K562 (cell line): ENCODE measurements around the gene TEX30. TPM values are rescaled to one million over a fixed set of nuclear protein-coding genes. Genes with fewer than 3 reads are reported as not detected.

ENCODE experiments used
- ARID3A ChIP-seq: IDR thresholded peaks from 2 replicates; pipeline ENCODE4 v1.6.1; 2012; ENCODE audit warnings: low read depth, low read length, improper control_type of control experiment, borderline replicate concordance
- BHLHE40 ChIP-seq: IDR thresholded peaks from 2 replicates; pipeline ENCODE4 v1.6.1; 2011; ENCODE audit warnings: low read length, improper control_type of control experiment
- E2F4 ChIP-seq: sonication (generic); formaldehyde crosslinking; IDR thresholded peaks from 2 replicates; pipeline ENCODE4 v1.8.0; 2022; ENCODE audit warnings: mild to moderate bottlenecking, low read depth, missing genetic modification reagents
- FOXP4 ChIP-seq: sonication (generic); formaldehyde crosslinking; IDR thresholded peaks from 2 replicates; pipeline ENCODE4 v1.8.0; 2022; ENCODE audit warnings: mild to moderate bottlenecking, missing genetic modification reagents, borderline replicate concordance
- GMEB1 ChIP-seq: fragments of 250-450 bp; sonication (Bioruptor Pico); IDR thresholded peaks from 2 replicates; pipeline ENCODE4 v1.4.0; 2020; ENCODE audit warnings: mild to moderate bottlenecking
- HMG20B ChIP-seq: fragments of 250-450 bp; sonication (Bioruptor Pico); IDR thresholded peaks from 2 replicates; pipeline ENCODE4 v1.5.0; 2021; ENCODE audit warnings: mild to moderate bottlenecking
- MECOM ChIP-seq: fragments of 250-450 bp; sonication (Bioruptor Pico); IDR thresholded peaks from 2 replicates; pipeline ENCODE4 v1.8.0; 2022; ENCODE audit warnings: inconsistent platforms
- NFATC3 ChIP-seq: fragments of 450-650 bp; IDR thresholded peaks from 2 replicates; pipeline ENCODE4 v1.6.1; 2017; ENCODE audit warnings: mild to moderate bottlenecking
- POU5F1 ChIP-seq: fragments of 150-350 bp; IDR thresholded peaks from 2 replicates; pipeline ENCODE4 v1.6.1; 2014; ENCODE audit warnings: borderline replicate concordance, low read length, low read depth, mild to moderate bottlenecking; ENCODE audit not compliant: partially characterized antibody
- PTBP1 ChIP-seq: fragments of 200-400 bp; formaldehyde crosslinking; IDR thresholded peaks from 2 replicates; pipeline ENCODE4 v1.6.1; 2017; ENCODE audit warnings: low read depth, low read length
- RBFOX2 ChIP-seq: fragments of 200-400 bp; formaldehyde crosslinking; IDR thresholded peaks from 2 replicates; pipeline ENCODE4 v1.6.1; 2017; ENCODE audit warnings: low read depth, mild to moderate bottlenecking, low read length, moderate library complexity
- TBP ChIP-seq: optimal IDR thresholded peaks from 2 replicates; pipeline ENCODE3; 2011; ENCODE audit warnings: low read depth, low read length, improper control_type of control experiment
- ZBTB17 ChIP-seq: fragments of 450-650 bp; formaldehyde crosslinking; IDR thresholded peaks from 2 replicates; pipeline ENCODE4 v1.4.0; 2020; ENCODE audit warnings: mild to moderate bottlenecking
- ZBTB8A ChIP-seq: fragments of 450-650 bp; IDR thresholded peaks from 2 replicates; pipeline ENCODE4 v1.6.1; 2018; ENCODE audit warnings: mild to moderate bottlenecking, moderate library complexity; ENCODE audit not compliant: partially characterized antibody
- ZC3H4 ChIP-seq: sonication (generic); formaldehyde crosslinking; IDR thresholded peaks from 2 replicates; pipeline ENCODE4 v1.9.0; 2021; ENCODE audit warnings: missing genetic modification reagents, borderline replicate concordance
- ZFP30 ChIP-seq: fragments of 250-450 bp; sonication (Bioruptor Pico); IDR thresholded peaks from 2 replicates; pipeline ENCODE4 v1.8.0; 2022; ENCODE audit warnings: moderate library complexity, mild to moderate bottlenecking, inconsistent platforms, borderline replicate concordance
- ZNF224 ChIP-seq: sonication (generic); formaldehyde crosslinking; IDR thresholded peaks from 2 replicates; pipeline ENCODE4 v1.8.0; 2022; ENCODE audit warnings: mild to moderate bottlenecking, missing genetic modification reagents
- ZNF24 ChIP-seq: fragments of 450-650 bp; IDR thresholded peaks from 2 replicates; pipeline ENCODE4 v1.6.1; 2016
- polyA plus RNA-seq, 8 experiments: library from polyadenylated mRNA; depleted of rRNA in 4 of 8; stranded (reverse) in 5 of 8; unstranded in 3 of 8; fragments of >200 nt; fragmentation: Nextera tagmentation in 2 of 8; fragmentation: Illumina TruSeq in 1 of 8; extraction: Ambion mirVana in 2 of 8; extraction: Trizol in 1 of 8; gene quantifications; 2 replicates each; pipeline versions ENCODE4 v1.2.1 to v1.2.3, GENCODE V29; 2011 to 2014; ENCODE audit warnings: inconsistent platforms in 1 of 8, missing spikeins in 1 of 8
- total RNA-seq, 7 experiments: library from RNA; depleted of rRNA in 6 of 7; stranded (reverse); fragments of >200 nt in 6 of 7; fragmentation: Illumina TruSeq in 2 of 7; extraction: Trizol in 2 of 7; gene quantifications; 2 replicates each; pipeline versions ENCODE4 v1.2.1 to v1.2.3, GENCODE V29; 2011 to 2021; ENCODE audit warnings: low replicate concordance in 1 of 7
- TF ChIP-seq, protein P1 (sequence below): fragments of 450-650 bp; formaldehyde crosslinking; IDR thresholded peaks from 2 replicates; pipeline ENCODE4 v1.4.0; 2020; ENCODE audit warnings: mild to moderate bottlenecking, moderate library complexity

TEX30 gene
- total and polyA plus RNA-seq, 9 of the 15 experiments (the other 6 are each of a cell fraction or from before 2014, with no cell fraction given): 24.1 to 143 (median 37.3) TPM

DNA sequence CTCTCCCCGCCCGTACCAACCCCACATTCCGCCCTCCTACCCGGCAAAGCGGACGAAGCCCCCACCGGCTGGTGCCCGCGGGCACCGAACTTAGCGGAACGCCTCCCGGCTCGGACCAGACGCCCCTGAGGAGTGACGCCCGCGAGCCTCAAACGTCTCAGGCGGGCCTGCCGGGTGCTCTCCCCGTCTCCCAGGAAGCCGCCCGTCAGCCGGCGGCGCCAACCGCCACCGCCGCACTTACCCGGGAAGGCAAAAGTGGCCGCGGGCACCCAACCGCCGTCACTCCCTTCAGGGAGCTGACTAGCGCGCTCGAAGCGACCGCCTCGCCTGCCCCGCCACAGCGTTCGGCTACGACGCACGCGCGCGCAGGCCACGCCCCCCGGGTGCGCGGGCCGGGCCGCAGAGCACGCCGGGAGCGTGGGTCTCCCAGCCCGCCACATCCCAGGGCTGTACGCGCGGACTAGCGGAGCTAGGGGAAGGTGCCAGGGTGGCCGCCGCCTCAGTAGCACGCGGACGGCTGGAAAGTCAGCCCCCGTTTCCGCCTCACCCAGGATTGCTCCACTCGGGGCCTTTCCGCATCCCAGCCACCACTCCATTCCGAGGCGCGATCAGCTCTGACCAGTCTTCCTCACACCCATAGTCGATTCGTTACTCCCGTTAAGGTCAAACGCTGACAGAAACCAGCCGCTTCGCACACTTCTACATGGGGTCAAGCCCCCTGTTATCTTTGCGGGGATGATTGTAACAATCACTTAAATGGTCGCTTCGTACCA is at the start of gene TEX30 (continued):
- TF ChIP-seq ARID3A (no peak), E2F4 (CRISPR knock-in tag) (peak; percentile 35; the same call in 1 of the 2 replicates), ZNF24 (peak; percentile 28; the same call in 1 of the 2 replicates), FOXP4 (CRISPR knock-in tag) (peak; percentile 49; the same call in 1 of the 2 replicates), BHLHE40 (no peak), ZFP30 (CRISPR knock-in tag) (no peak), ZNF224 (CRISPR knock-in tag) (no peak), TBP (peak; percentile 84), ZBTB17 (CRISPR knock-in tag) (0 out of 2 replicates have a peak, but pooled peaks have one; percentile 35), ZBTB8A (no peak), PTBP1 (no peak), RBFOX2 (peak; percentile 96), HMG20B (no peak), ZC3H4 (CRISPR knock-in tag) (no peak), POU5F1 (no peak), MECOM (CRISPR knock-in tag) (peak; percentile 73; the same call in 1 of the 2 replicates), GMEB1 (CRISPR knock-in tag) (peak; percentile 74), NFATC3 (no peak)
- TF ChIP-seq, protein P1, sequence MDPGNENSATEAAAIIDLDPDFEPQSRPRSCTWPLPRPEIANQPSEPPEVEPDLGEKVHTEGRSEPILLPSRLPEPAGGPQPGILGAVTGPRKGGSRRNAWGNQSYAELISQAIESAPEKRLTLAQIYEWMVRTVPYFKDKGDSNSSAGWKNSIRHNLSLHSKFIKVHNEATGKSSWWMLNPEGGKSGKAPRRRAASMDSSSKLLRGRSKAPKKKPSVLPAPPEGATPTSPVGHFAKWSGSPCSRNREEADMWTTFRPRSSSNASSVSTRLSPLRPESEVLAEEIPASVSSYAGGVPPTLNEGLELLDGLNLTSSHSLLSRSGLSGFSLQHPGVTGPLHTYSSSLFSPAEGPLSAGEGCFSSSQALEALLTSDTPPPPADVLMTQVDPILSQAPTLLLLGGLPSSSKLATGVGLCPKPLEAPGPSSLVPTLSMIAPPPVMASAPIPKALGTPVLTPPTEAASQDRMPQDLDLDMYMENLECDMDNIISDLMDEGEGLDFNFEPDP (CRISPR knock-in tag): no peak
